KOPT-K1 (cell line): ENCODE results near the gene FAHD2B.
"Not testable (repeated sequence)": the region's sequence is repeated elsewhere in the genome, so short reads cannot be mapped to it uniquely, and the experiment has no call there.

ENCODE experiments used
- H3K27ac ChIP-seq: fragments of 200-600 bp; sonication (generic); 2 replicates; pipeline ENCODE4 v1.5.1; 2016; ENCODE audit warnings: antibody characterized with exemption, mild to moderate bottlenecking, low read depth, low read length; ENCODE audit not compliant: poor library complexity, severe bottlenecking
- H3K36me3 ChIP-seq: fragments of 200-600 bp; sonication (generic); 2 replicates; pipeline ENCODE4 v1.5.1; 2017; ENCODE audit warnings: antibody characterized with exemption, mild to moderate bottlenecking, low read length, moderate library complexity; ENCODE audit not compliant: insufficient read depth
- H3K9me3 ChIP-seq: fragments of 200-600 bp; sonication (generic); 2 replicates; pipeline ENCODE4 v1.5.1; 2017; ENCODE audit warnings: antibody characterized with exemption, low read length, mild to moderate bottlenecking; ENCODE audit not compliant: insufficient read depth, poor library complexity, severe bottlenecking

FAHD2B gene

DNA sequence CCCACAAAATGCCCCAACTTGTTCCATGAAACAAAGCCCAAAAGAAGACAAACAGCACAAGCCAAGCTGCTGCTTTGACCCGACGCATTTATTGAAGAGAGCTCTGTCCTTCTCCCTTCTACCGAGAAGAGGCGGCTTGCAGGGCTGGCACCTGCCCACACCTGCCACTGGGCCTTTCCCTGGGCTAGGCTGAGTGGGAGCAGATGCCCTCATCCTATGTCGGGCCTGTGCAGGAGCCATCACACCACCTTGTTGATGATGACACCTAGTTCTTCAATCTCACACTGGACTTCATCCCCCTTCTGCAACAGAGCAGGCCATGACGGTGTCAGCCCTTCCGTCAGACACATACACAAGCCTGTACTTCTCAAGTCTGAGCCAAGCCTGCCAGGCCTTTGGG lies 11.2 kb downstream of the FAHD2B start:
- H3K36me3 ChIP-seq, H3K9me3 ChIP-seq: not testable (repeated sequence)

DNA sequence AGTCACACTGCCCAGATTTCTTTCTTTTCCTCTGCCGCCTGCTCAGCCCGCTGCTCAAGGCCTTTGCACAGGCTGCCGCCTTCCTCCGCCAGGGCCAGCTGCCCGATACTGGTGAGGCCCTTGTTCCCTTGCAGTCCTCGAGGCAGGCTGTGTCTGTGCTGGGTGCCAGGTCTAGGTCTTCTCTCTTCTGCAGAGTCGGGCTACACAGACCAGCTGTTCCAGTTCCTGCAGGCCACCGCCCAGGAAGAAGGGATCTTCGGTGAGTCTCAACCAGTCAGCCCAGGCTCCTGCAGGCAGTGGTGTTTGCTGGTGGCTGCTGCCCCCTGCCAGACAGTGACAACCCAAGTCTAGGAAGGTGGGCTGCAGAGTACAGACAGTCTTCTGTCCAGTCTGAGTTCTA lies 12.5 kb downstream of the FAHD2B start:
- not testable (repeated sequence) for H3K9me3 ChIP-seq, H3K27ac ChIP-seq, H3K36me3 ChIP-seq

More for the DNA sequence above, 11.2 kb downstream of the FAHD2B start:
- H3K27ac ChIP-seq: not testable (repeated sequence)

DNA sequence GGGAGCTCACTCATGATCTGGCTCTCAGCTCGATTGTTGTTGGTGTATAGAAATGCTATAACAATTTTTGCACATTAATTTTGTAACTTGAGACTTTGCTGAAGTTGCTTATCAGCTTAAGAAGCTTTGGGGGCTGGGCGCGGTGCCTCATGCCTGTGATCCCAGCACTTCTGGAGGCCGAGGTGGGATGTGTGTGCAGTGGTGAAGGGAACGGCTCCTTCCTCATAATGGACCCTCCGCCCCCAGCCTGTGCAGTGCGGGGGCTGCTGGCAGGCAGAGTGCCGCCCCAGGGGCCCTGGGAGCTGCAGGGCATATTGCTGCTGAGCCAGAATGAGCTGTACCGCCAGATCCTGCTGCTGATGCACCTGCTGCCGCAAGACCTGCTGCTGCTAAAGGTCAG lies 13.8 kb downstream of the FAHD2B start:
- not testable (repeated sequence) for H3K9me3 ChIP-seq, H3K27ac ChIP-seq, H3K36me3 ChIP-seq

DNA sequence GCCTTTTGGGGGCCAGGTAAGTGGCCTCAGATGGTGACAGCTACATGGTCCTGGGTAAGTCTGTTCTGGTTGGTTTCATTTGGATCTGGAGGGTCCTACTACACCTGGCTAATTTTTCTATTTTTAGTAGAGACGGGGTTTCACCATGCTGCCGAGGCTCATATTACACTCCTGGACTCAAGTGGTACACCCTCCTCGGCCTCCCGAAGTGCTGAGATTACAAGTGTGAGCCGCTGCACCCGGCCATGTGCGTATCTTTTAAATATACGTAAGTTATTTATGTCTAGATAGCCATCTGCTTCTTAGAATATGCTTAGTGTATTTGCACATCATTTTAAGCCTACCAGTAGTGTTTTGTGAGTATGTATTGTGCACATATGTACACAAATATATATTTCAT lies 17.5 kb downstream of the FAHD2B start:
- not testable (repeated sequence) for H3K36me3 ChIP-seq, H3K27ac ChIP-seq, H3K9me3 ChIP-seq

DNA sequence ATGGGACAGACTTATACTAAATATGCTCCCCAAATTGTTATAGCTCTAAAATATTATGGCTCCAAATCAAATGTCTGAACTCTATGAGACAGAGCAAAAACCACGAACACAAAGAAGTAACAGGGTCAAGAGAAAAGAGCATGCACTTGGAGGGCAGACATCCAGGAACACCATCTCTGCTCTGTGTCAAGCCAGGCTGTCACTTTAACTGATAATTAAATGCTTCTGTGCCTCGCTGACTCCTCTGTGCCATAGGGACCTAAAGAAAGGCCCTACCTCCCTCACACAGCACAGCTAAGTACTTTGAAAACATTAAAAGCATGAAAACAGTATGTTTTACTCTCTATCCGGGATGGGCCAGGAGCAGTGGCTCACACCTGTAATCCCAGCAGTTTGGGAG lies 23.8 kb downstream of the FAHD2B start:
- H3K36me3 ChIP-seq, H3K9me3 ChIP-seq, H3K27ac ChIP-seq: not testable (repeated sequence)

DNA sequence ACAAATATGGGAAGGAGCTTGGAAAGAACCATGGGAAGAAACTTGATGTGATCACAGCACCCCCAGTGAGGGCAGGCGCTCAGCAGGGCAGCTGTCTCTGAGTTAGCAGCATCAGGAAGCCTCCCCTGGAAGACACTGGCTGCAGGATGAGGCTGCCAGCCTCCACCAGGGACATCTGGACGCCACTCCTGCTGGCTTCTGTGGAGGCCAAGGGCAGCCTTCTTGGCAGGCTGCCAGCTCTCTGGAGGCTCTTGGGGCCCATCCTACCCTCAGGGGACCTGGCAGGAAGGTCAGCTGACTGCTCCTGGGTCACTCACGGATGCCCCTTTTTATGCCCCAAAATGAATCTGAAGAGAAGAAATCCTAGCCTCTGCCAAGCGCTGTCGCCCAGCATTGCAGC lies 26.0 kb downstream of the FAHD2B start:
- not testable (repeated sequence) for H3K36me3 ChIP-seq, H3K9me3 ChIP-seq

DNA sequence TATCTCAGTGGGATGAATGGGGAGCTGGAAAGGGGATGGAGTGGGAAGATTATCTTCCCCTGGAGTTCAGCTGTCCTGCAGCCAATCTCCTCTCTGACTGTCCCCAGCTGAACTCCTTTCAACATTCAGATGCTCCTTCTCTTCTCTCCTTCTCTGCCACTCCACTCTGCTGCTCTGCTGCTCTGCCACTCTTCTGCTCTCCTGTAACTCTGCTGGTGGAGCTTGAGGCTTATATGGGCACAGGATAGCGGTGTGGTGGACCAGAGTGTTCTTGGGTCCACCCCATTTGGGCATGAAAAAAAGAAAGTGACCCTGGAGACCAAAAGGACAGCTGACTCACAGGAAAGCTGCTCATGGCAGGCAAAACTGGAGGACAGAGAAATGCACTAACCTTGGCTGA lies 26.6 kb downstream of the FAHD2B start:
- H3K9me3 ChIP-seq: no peaks in the 10 kb centered on the region
- no peaks in the 10 kb centered on the region for H3K36me3 ChIP-seq
- no peak overlapping the region for H3K27ac ChIP-seq

More for the DNA sequence above, 26.0 kb downstream of the FAHD2B start:
- not testable (repeated sequence) for H3K27ac ChIP-seq

DNA sequence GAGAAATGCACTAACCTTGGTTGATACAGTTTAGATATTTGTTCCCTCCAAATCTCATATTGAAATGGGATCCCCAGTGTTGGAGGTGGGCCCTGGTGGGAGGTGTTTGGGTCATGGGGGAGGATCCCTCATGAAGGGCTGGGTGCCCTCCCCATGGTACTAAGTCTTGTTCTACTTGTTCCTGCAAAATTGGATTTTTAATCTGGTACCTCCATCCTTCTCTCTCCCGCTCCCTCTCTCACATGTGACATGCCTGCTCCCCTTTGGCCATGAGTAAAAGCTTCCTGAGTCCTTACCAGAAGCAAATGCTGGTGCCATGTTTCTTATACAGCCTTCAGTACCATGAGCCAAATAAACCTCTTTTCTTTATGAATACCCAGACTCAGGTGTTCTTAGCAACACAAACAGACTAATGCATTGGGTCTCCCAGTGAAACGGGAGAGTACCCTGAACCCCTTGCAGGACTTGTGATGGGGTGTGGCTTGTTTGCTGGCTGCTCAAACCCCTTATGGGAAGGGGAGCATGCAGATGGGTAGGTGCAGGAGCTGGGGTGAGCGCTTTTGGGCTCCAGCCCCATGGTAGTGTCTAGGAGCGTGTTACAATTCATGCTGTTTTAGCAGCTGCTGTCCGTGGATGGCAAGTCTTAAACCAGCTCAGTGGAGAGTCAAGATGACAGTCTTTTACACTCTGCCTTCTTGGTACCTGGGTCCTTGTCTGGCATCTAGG lies 27.2 kb downstream of the FAHD2B start:
- Histone ChIP-seq H3K36me3 (no peaks in the 10 kb centered on the region), H3K9me3 (no peaks in the 10 kb centered on the region), H3K27ac (no peak overlapping the region)

DNA sequence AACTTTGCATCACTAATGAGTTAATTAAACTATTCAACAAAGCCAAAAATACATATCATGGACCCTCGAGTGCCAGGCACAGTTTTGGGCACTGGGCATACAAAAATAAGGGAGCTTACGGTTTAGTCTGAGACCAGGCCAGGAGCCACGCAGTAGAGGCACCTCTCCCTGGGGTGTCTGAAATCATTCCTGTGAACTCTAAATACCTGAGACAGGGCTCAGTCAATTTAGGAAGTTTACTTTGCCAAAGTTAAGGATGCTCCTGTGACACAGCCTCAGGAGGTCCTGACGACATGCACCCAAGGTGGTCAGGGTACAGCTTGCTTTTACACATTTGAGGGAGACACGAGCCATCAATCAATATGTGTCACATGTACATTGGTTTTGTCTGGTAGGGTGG lies 28.7 kb downstream of the FAHD2B start:
- not testable (repeated sequence) for H3K27ac ChIP-seq, H3K9me3 ChIP-seq, H3K36me3 ChIP-seq

DNA sequence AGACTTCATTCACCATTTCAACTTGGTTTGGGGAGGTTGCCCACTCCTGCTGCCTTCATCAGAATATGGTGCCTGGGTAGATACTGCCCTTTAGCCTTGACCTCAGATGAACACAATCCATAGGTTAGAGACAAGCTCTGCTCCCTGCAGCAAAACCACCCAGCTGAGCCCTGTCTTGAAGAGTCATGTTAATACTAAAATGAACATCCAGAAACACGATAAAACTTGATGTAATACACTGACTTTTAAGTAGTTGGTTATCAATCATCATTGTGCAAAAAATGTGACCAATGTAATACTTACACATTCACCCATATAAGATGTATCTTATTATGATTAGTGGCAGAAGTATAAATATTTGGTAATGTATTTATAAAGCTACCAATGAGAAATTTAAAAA lies 32.7 kb downstream of the FAHD2B start:
- not testable (repeated sequence) for H3K36me3 ChIP-seq, H3K27ac ChIP-seq, H3K9me3 ChIP-seq

DNA sequence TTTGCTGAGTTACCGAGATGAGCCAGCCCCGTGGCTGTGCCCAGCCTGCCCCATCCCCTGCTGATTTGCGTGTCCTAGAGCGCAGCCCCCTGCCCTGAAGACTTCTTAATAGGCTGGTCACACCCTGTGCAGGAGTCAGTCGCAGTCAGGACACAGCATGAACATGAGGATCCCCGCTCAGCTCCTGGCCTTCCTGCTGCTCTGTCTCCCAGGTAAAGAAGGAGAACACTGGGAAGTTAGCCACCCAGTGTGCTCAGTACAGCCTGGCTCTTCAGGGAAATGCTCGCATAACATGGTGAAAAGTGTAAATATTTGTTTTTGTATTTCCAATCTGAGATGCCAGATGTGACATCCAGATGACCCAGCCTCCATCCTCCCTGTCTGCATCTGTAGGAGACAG lies 34.9 kb downstream of the FAHD2B start:
- not testable (repeated sequence) for H3K27ac ChIP-seq, H3K9me3 ChIP-seq, H3K36me3 ChIP-seq

DNA sequence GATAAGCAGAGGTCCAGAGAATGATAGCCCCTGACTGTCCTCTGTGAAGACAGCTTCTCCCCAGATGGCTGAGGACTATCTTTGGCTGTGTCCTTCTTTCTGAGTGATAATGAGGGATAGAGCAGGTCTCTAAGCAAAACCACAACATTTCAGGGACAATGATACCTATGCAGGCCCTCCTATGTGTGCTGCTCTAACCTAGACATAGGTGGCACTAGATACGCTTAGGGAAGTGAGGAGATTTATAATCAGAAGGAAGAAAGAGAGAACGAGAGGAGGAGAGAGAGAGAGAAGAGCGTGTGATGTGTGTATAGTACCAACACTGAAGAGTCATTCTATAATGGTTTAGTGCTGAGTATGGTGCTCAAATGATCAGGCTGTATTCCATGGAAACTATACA lies 38.5 kb downstream of the FAHD2B start:
- not testable (repeated sequence) for H3K9me3 ChIP-seq, H3K27ac ChIP-seq, H3K36me3 ChIP-seq

DNA sequence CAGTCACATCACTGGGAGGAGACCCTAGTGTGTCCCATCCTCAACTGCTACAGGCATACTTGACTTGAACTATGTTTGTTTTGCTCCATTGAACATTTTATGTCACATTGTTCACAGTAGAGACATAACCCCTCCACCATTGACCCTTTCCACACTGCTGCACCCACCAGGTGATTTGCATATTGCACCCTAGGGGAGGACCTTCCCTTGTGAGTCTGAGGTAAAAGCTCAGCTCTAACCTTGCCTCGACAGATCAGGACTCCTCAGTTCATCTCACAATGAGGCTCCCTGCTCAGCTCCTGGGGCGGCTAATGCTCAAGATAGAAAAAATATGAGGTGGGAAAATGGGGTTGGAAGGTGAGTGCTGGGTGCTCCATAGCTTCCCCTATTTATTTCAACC lies 44.6 kb downstream of the FAHD2B start:
- H3K36me3 ChIP-seq, H3K9me3 ChIP-seq, H3K27ac ChIP-seq: not testable (repeated sequence)

DNA sequence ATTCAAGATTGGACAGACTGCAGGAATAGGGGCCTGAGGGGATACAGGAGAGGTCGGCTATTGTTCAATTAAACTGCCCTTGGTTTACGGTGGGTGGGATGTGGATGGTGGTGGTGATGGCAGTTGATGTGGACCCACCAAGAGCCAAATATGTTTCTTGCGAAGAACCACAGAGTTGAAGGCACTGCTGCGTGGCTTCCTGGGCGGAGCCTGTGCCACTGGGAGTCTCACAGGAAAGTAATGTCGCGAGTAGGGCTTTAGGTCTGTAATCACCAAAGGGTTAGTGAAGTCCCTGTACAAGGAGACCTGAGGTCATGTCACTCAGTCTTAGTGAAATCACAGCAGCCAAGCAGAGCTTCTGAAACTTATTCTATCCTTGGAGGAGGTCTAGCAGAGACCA lies 46.2 kb downstream of the FAHD2B start:
- H3K36me3 ChIP-seq, H3K9me3 ChIP-seq: not testable (repeated sequence)
- peak overlapping the region; percentile 36 for H3K27ac ChIP-seq

DNA sequence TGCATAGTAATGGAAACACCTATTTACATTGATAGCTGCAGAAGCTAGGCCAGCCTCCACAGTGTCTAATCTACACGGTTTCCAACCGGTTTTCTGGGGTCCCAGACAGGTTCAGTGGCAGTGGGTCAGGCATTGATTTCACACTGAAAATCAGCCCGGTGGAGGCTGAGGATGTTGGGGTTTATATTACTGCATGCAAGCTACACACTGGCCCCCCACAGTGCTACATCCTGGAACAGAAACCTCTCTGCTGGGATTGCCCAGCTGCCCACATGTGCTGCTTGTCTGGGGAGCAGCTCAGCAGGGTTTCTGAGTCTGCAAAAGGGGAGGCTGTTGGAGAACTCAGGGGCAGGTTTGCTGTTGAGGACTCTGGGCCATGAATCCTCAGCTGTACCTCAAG lies 48.0 kb downstream of the FAHD2B start:
- not testable (repeated sequence) for H3K27ac ChIP-seq, H3K9me3 ChIP-seq

DNA sequence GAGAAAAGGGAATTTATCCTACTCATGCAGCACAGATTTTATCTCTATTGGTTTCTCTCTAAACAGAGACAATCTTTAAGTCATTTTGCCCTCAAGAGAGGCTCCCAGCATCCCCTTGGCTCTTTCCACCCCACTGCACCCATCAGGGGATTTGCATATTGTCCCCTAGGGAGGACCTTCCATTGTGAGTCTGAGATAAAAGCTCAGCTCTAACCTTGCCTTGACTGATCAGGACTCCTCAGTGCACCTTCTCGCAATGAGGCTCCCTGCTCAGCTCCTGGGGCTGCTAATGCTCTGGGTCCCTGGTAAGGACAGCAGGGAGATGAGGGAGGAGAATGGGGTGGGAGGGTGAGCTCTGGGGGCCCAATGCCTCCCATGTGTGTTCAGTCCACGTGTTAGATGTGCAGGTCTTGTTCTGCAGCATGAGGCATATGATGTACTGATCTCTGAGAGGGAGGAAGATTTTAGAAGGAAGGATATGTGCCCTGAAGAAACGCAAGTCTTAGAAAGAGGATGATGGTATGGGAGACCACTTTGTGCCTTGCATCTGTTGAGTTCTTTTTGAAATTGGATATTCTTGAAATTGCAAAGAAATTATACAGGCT lies 48.7 kb downstream of the FAHD2B start:
- not testable (repeated sequence) for H3K9me3 ChIP-seq, H3K27ac ChIP-seq, H3K36me3 ChIP-seq

More for the DNA sequence above, 48.0 kb downstream of the FAHD2B start:
- not testable (repeated sequence) for H3K36me3 ChIP-seq
